Adrenal gland (tissue), 12 donors: ENCODE data around the gene CDHR2. TPM values are rescaled to one million over a fixed set of nuclear protein-coding genes. Genes with fewer than 3 reads are reported as not detected.
A peak's percentile ranks its signal among the peaks of the same experiment; 100 is the strongest.

Experiments used
- DNase-seq, 7 donors: peaks; one replicate each; pipeline ENCODE4 v3.0.0-alpha.2; 2019 to 2020
- H3K27ac ChIP-seq, 5 donors: fragments of 200-600 bp; sonication (generic) in 4 of 5; 1 replicate in 3 of 5; 2 replicates in 2 of 5; pipeline versions ENCODE4 v1.5.1 to v1.8.0; 2016 to 2020; ENCODE audit warnings: mild to moderate bottlenecking in 1 of 5
- H3K27me3 ChIP-seq: fragments of 200-600 bp; 2 replicates; pipeline ENCODE4 v1.8.0; 2021
- H3K36me3 ChIP-seq, 2 donors: fragments of 200-600 bp; replicated peaks in 1 of 2; 1 replicate in 1 of 2; 2 replicates in 1 of 2; pipeline versions ENCODE4 v1.5.1 to v1.8.0; 2018 to 2022
- H3K4me1 ChIP-seq, 2 donors: fragments of 200-600 bp; replicated peaks in 1 of 2; 1 replicate in 1 of 2; 2 replicates in 1 of 2; pipeline versions ENCODE4 v1.5.1 to v1.8.0; 2018 to 2021
- H3K4me3 ChIP-seq, 4 donors: fragments of 200-600 bp; sonication (generic) in 3 of 4; one replicate each; pipeline ENCODE4 v1.5.1; 2016 to 2018
- H3K9me3 ChIP-seq, 3 donors: fragments of 200-600 bp; sonication (generic) in 1 of 3; replicated peaks in 1 of 3; 1 replicate in 2 of 3; 2 replicates in 1 of 3; pipeline versions ENCODE4 v1.5.1 to v1.8.0; 2016 to 2021
- CTCF ChIP-seq, 6 experiments: fragments of 450-650 bp in 4 of 6; fragments of 200-600 bp in 2 of 6; sonication (generic) in 1 of 6; IDR thresholded peaks; 1 replicate in 5 of 6; 2 replicates in 1 of 6; pipeline versions ENCODE4 v1.5.1 to v1.8.0; 2016 to 2021; ENCODE audit warnings: antibody characterized with exemption in 6 of 6, mild to moderate bottlenecking in 2 of 6, moderate library complexity in 1 of 6
- POLR2A ChIP-seq, 2 donors: fragments of 450-650 bp; IDR thresholded peaks; one replicate each; pipeline ENCODE4 v1.6.1; 2017; ENCODE audit warnings: antibody characterized with exemption in 2 of 2, mild to moderate bottlenecking in 2 of 2, moderate library complexity in 1 of 2
- WGBS, 4 donors: extraction: QIAGEN DNeasy Blood & Tissue Kit in 2 of 4; methylation state at CpG; one replicate each; pipeline versions ENCODE4 v1.1.5 to v1.1.7; 2013 to 2017; 5-methylcytosine and 5-hydroxymethylcytosine counted together
- intact Hi-C, 2 donors: fragments of 100-400 bp; cut with DNase I; formaldehyde crosslinking; loops; one replicate each; pipeline versions ENCODE4 v1.14.1 to v1.15.0; 2022 to 2023
- polyA plus RNA-seq, 3 donors: library from polyadenylated mRNA; stranded (reverse); fragments of 200-250 nt in 2 of 3; fragments of 350-450 nt in 1 of 3; fragmentation: Illumina TruSeq in 1 of 3; extraction: RNeasy Lipid Tissue Mini Kit (QIAGEN cat#74804) in 1 of 3; gene quantifications; one replicate each; pipeline ENCODE4 v1.2.3, GENCODE V29; 2013 to 2014
- total RNA-seq, 9 donors: library from RNA; depleted of rRNA in 4 of 9; stranded (reverse); fragments of >200 nt in 4 of 9; fragments of 120-200 nt in 1 of 9; fragmentation: NEBNext Ultra II Directional in 1 of 9; extraction: Animal tissue kit (Norgen Biotek cat#: 25700) in 1 of 9; gene quantifications; one replicate each; pipeline versions ENCODE4 v1.1.0 to v1.2.4, GENCODE V29; 2013 to 2023
- donor health status: healthy with polysubstance abuse.
- donor health status: Bipolar disorder and iron deficiency.
- donor health status: DM: yes; HTN: yes; CAD: no.
- donor health status: DM: no; HTN: no; CAD: no.
- donor health status: DM: no; HTN: no; CAD: no.
- donor health status: DM: yes; HTN: yes; CAD: no.

CDHR2 gene
- total and polyA plus RNA-seq, 12 donors: under 0.01 to 0.55 (median 0.15) TPM; not detected in 2

GRCh38 chr5:176536132-176536901 is 12.8 kb upstream of the CDHR2 start:
- Histone ChIP-seq H3K27me3 (no peaks in the 10 kb centered on the region), H3K4me3 (peak overlapping the region; percentile 63 to 88 (median 74)), H3K27ac (peak overlapping the region; percentile 78 to 98 (median 92)), H3K36me3 (peaks cover 0 to 8% of the 10 kb centered on the region in 2 donors), H3K9me3 (no peaks in the 10 kb centered on the region), H3K4me1 (peaks cover 26 to 44% of the 10 kb centered on the region in 2 donors)
- 1 to 2% (median 1%) methylated on average over 23 to 43 of the region's 43 CpGs for WGBS, 4 donors
- no peak for TF ChIP-seq CTCF (IDR thresholded peaks at IDR 0.05)
- peak in 1 of 2 donors; percentile 2 for TF ChIP-seq POLR2A (IDR thresholded peaks at IDR 0.05)
- intact Hi-C loops: loop anchor here in 1 of 2 donors (5.0 kb wide), 1 partner anchor 119 kb away; the partner anchor contains the start of gene CLTB
- peak; percentile 77 to 88 (median 84) for DNase-seq

- TF ChIP-seq POLR2A (IDR thresholded peaks at IDR 0.05): peak; percentile 67 to 82
- TF ChIP-seq CTCF (IDR thresholded peaks at IDR 0.05): no peak
- intact Hi-C loops: loop anchor here in 1 of 2 donors (5.0 kb wide), 1 partner anchor 120 kb away; the partner anchor contains the start of gene CLTB
- H3K27me3 ChIP-seq: no peaks in the 10 kb centered on the region
- H3K36me3 ChIP-seq: peaks cover 0 to under 1% of the 10 kb centered on the region in 2 donors
- peak within 1 kb of the TSS; percentile 85 to 98 (median 92) for H3K27ac ChIP-seq
- peak; percentile 97 to 99 (median 98) for DNase-seq
- peak within 1 kb of the TSS; percentile 63 to 88 (median 74) for H3K4me3 ChIP-seq
- peaks cover 26 to 50% of the 10 kb centered on the region in 2 donors for H3K4me1 ChIP-seq
- 0 to 1% (median 0%) methylated on average over 2 to 63 of the region's 63 CpGs for WGBS, 4 donors
- no peaks in the 10 kb centered on the region for H3K9me3 ChIP-seq
Measured at GRCh38 chr5:176536902-176537553, 12.1 kb upstream of the CDHR2 start, which contains the start of gene RNF44. Gene RNF44, minus strand, starts transcription at chr5:176537402. Its CDS starts 4,930 bp downstream, at chr5:176532472.

GRCh38 chr5:176537554-176538229 is 11.4 kb upstream of the CDHR2 start:
- H3K4me1 ChIP-seq: peaks cover 30 to 56% of the 10 kb centered on the region in 2 donors
- WGBS, 4 donors: 0 to 1% (median 1%) methylated on average over 27 to 43 of the region's 43 CpGs
- no peaks in the 10 kb centered on the region for H3K36me3 ChIP-seq
- peak overlapping the region; percentile 85 to 98 (median 92) for H3K27ac ChIP-seq
- peak; percentile 97 to 100 (median 100) for DNase-seq
- intact Hi-C loops: loop anchor here in 1 of 2 donors (5.0 kb wide), 1 partner anchor 120 kb away; the partner anchor contains the start of gene CLTB
- peak overlapping the region; percentile 2 to 88 (median 66) for H3K4me3 ChIP-seq
- TF ChIP-seq POLR2A (IDR thresholded peaks at IDR 0.05): peak in 1 of 2 donors; percentile 83
- TF ChIP-seq CTCF (IDR thresholded peaks at IDR 0.05): peak in 2 of 6 experiments; percentile 14
- H3K9me3 ChIP-seq: no peaks in the 10 kb centered on the region
- no peaks in the 10 kb centered on the region for H3K27me3 ChIP-seq
